GM18951 (cell line): Measurements from ENCODE around the gene ZBTB48.
A peak's percentile ranks its signal among the peaks of the same experiment; 100 is the strongest.

Source experiments
- POLR2A ChIP-seq: IDR thresholded peaks from 4 replicates; pipeline ENCODE4 v1.6.1; 2011; ENCODE audit warnings: mild to moderate bottlenecking; ENCODE audit not compliant: insufficient read length, insufficient read depth; ENCODE audit errors: extremely low read depth
- in situ Hi-C: fragments of 300-500 bp; cut with MboI; formaldehyde crosslinking; loops from one replicate; pipeline ENCODE4 v1.12.0; 2022; ENCODE audit warnings: low sequenced_read_pairs, mixed read lengths, inconsistent platforms; ENCODE audit not compliant: unreplicated experiment

Gene ZBTB48

GRCh38 chr1:6580119-6580592 lies 362 bp downstream of the ZBTB48 start:
- TF ChIP-seq POLR2A: no peak
- in situ Hi-C loops: no loop called here

GRCh38 chr1:6580593-6581409 lies 1.0 kb downstream of the ZBTB48 start:
- TF ChIP-seq POLR2A: no peak

GRCh38 chr1:6581561-6582305 lies 1.9 kb downstream of the ZBTB48 start:
- TF ChIP-seq POLR2A: no peak
- in situ Hi-C loops: no loop called here

More at GRCh38 chr1:6580593-6581409, 1.0 kb downstream of the ZBTB48 start:
- in situ Hi-C loops: no loop called here

GRCh38 chr1:6582370-6582769 lies 2.6 kb downstream of the ZBTB48 start:
- in situ Hi-C loops: no loop called here
- TF ChIP-seq POLR2A: no peak

- TF ChIP-seq POLR2A: no peak
- in situ Hi-C loops: no loop called here
Observed at GRCh38 chr1:6584126-6585080, 4.6 kb downstream of the ZBTB48 start.

DNA sequence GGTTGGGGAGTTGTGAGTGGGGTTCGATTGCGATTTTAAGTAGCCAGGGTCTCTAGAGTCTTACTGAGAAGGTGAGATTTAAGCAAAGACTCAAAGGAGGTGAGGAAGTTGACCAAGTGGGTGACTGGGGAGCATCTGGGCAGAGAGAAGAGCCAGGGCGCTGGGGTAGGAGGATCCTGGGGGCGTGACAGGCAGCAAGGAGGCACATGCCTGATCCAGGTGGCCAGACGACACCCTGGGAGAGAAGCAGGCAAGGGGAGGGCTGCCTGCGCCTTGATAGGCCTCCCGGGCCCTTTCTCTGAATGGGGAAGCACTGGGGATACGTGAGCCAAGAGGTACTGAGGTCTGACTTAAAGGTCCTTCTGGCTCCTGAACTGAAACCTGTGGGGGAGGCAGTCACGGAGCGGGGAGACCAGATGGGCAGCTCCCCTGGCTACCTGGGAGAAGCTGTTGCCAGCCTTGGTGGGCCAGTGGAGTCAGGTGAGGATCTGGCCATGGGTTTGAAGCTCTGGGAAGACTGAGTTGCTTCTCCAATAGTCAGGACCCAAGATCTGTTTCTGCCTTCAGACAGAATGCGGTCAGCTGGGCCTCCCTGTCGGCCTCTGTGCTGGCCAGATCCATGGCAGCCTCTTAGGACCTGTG lies 5.4 kb downstream of the ZBTB48 start:
- TF ChIP-seq POLR2A: no peak
- in situ Hi-C loops: no loop called here

DNA sequence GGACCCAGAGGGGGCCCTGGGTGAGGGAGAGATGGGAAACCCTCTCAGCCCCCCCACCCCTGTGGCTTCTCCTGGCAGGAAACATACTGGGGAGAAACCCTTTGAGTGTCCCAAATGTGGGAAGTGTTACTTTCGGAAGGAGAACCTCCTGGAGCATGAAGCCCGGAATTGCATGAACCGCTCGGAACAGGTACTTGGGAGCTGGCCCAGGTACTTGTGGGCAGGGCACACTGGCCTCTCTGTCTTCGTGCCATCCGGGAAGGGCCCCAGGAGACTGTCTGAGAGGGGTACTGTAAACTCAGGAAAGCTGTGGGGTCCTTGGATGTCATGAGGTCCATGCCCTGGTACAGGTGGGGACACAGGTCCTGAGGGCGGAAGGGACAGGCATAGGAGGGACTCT lies 6.0 kb downstream of the ZBTB48 start:
- in situ Hi-C loops: no loop called here
- no peak for TF ChIP-seq POLR2A

GRCh38 chr1:6586404-6586816 lies 6.6 kb downstream of the ZBTB48 start:
- no peak for TF ChIP-seq POLR2A
- in situ Hi-C loops: no loop called here

DNA sequence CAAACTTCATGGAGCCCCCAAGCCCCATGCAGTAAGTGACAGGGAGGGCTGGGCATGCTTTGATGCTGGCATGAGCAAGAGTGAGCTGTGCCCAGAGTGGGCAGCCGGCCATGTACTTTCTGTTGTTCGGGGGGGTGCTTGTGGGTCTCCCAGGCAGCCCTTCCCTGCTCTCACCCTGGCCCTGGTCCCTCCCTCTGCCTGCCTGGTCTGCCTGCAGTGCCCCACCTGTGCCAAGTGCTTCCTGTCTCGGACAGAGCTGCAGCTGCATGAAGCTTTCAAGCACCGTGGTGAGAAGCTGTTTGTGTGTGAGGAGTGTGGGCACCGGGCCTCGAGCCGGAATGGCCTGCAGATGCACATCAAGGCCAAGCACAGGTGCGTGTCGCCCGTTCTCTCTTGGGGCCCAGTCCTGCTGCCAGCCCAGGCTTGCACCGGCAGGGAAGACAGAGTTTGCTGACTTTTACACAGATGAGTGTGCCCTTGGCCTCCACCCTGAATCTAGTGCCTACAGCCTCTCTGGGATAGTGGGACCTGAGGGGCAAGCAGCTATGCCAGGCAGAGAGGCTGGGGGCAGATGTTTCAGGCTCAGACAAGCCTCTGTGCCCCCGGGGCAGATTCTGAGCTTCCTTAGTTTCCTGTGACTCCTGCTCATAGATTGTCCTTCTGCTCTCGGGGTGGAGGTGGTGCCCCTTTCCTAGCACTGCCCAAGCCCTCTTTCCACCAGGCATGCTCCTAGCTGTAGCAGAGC lies 7.6 kb downstream of the ZBTB48 start:
- no peak for TF ChIP-seq POLR2A
- in situ Hi-C loops: no loop called here

GRCh38 chr1:6588128-6588892 lies 8.5 kb downstream of the ZBTB48 start:
- no peak for TF ChIP-seq POLR2A
- in situ Hi-C loops: no loop called here

GRCh38 chr1:6588893-6589520 lies 9.2 kb downstream of the ZBTB48 start:
- in situ Hi-C loops: no loop called here
- TF ChIP-seq POLR2A: peak; percentile 23

DNA sequence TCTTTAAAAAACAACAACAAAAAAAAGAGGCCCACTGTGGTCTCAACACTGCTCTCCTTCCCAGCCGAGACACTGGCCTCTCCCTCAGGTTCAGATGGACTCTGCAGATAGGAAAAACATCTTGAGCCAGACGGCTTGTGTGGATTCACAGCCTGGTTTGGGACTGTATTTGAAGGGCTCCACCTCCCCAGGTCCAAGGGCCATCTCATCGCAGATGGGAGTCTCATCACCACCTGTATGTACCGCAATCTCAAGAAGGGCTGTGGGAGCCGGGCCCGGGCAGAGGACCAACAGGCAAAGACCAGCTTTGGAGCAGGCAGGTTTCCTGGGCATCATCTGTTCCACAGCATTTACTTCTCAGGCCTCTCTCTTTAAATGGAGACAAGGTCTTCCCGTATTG lies 10.3 kb downstream of the ZBTB48 start:
- in situ Hi-C loops: no loop called here
- TF ChIP-seq POLR2A: no peak
